Retina (tissue), 1 donor: ENCODE data around the gene CEBPG.

Experiments
- DNase-seq: peaks from one replicate; pipeline ENCODE4 v3.0.0-alpha.2; 2016

CEBPG gene

DNA sequence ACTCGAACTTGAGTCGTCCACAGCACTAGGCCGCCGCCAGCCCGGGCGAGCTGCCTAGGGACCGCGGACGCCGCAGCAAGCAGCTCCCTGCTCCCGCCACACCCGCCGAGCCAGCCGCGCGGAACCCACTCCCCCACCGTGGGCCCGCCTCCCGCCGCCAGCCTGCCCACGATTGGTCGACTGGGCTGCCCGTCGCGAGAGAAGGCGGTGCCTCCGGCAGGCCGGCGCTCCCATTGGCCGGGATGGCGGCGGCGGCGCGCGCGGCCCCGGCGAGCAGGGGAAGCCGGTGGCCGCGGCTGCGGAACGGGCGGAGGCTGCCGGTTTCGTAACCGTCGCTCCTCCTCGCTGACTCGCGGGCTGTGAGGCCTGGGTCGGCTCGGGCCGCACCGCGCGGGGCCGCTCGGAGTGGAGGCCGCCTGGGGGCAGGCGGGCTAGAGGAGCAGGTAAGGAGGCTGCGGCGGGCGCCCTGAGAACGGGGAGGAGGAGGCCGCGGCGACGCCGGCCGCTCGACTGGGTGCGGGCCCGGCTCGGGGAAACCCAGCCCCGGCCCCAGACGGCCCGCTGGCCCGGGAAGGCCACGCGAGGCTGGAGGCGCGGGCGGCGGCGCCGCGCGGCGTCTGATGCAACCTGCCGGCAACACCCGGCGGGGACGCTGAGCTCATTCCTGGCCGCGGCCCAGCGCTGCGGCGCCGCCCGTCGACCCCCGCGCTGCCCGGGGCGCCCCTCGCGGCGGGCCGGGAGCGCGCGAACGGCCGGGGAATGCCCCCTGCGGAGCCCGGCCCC, at the start of gene CEBPG:
CEBPG (plus strand) TSS at position 257 of the 783 bp plus-strand sequence. CDS start 5,531 bp downstream, outside the sequence.
- peak; percentile 96 for DNase-seq

DNA sequence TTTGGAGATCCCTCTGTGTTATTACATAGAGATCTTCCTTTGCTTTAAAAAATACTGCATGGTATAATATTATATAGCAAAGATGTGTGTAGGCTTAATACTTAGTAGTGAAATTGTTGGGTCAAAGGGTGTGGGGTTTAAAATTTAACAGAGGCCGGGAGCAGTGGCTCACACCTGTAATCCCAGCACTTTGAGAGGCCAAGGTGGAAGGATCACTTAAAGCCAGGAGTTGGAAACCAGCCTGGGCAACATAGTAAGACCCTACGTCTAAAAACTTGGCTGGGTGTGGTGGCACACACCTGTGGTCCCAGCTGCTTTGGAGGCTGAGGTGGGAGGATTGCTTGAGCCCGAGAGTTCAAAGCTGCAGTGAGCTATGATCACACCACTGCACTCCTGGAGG, 48.9 kb upstream of the CEBPG start:
- DNase-seq, result no peak

DNA sequence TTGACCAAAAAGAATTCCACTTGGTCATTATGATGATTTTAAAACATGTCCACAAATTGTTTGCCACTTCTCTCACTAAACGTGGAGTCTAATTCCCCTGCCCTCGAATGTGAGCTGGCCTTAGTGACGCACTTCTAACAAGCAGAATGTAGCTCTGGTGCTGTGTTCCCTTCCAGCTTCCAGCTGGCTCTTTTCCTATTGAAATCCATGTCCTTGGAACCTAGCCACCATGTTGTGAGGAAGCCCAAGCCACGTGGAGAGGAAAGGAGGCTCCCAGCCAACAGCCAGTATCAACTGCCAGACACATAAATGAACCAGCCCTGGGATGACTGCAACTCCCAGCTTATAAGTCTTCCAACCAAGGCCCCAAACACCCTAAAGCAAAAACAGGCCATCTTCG, 47.6 kb upstream of the CEBPG start:
- no peak for DNase-seq

DNA sequence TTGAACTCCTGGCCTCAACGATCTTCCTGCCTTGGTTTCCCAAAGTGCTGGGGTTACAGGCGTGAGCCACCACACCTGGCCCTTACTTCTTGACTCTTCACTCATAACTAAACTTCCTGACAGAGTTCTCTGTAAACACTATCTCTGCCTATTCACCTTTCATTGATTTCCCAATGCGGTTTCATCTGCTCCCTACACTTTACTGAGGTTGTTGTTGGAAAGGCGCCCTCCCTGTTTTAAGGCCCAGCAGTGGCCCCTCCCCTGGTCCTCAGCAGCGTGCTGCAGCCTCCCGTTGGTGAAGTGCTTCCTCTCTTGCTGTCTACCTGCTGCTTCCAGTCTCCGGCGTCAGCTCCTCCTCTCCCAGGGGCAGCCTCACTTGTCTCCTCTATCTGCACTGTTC, 44.4 kb upstream of the CEBPG start:
- DNase-seq, result no peak

DNA sequence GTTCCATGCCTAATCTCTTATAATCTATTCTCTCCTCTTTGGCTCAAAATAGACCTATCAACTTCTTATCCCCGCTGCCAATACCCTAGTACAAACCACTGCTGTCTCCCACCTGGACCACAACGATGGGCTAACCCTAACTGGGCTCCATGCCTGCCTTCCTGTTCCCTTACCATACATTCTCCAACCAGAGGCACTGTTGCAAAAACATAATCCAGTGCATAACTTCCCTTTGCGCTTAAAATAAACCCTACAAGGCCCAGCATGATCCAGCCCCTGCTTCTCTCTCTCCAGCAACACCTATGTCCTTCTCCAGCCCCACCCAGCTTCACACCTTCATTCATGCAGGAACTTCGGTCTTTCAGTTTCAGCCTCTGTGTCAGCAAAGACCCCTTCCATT, 43.8 kb upstream of the CEBPG start:
- DNase-seq, result no peak

DNA sequence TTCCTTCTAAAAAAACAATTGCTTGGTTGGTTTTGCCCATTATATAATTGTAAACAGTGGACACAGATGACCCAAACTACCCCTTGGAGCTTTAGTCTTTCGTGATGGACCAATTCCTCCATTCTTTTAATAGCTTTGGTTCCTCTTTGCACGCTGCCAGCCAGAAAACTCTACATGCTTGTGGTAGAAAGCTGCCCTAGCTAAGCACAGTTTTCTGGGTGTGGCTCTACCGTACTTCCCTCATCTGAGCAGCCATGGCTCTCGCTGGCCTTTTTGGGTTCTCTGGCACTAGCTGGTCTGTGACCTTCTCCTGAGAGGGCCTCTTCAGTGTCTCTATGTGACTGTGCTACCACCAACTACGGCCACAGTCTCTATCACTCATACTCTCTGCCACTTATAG, 41.3 kb upstream of the CEBPG start:
- no peak for DNase-seq

DNA sequence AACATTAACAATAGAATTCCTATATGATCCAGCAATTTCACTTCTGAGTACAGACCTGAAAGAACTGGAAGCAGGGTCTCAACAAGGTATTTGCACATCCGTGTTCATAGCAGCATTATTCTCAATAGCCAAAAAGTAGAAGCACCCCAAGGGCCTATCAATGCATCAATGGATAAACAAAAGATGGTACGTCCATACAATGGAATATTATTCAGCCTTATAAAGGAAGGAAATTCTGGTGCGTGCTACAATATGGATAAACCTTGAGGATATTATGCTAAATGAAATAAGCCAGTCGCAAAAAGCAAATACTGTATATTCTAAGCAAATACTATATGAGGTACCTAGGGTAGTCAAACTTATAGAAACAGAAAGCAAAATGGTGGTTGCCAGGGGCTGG, 40.4 kb upstream of the CEBPG start:
- no peak for DNase-seq

DNA sequence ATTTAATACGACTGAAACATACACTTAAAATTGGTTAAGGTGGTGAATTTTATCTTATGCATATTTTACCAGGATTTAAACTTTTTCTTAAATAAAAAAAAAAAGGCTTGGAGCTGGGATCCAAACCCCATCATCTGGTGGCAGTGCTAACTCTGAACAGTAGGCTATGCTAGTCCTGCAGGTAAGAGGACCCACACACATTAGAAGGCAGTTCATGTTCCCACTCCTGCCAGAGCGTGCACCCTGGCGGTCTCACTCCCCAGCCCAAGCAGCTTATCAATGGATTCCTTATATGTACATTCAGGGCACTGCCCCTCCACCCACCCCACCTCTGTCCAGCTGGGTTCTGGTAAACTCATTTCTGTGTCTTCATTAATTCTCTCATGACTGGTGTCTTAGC, 39.9 kb upstream of the CEBPG start:
- DNase-seq, result no peak

DNA sequence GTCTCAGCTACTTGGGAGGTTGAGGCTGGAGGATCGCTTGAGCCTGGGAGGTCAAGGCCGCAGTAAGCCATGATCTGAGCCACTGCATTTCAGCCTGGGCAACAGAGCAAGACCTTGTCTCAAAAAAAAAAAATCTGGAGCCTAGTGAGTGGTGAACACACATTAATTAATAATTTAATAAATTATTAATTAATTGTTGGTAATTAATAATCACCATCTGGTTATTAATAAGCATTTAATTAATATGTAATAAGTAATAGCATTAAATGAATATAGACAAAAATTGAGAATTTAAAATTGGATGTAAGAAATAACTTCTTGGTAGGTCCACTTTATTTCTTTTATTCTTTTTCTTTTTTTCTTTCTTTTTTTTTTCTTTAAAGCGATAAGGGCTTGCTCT, 39.2 kb upstream of the CEBPG start:
- DNase-seq, result no peak

DNA sequence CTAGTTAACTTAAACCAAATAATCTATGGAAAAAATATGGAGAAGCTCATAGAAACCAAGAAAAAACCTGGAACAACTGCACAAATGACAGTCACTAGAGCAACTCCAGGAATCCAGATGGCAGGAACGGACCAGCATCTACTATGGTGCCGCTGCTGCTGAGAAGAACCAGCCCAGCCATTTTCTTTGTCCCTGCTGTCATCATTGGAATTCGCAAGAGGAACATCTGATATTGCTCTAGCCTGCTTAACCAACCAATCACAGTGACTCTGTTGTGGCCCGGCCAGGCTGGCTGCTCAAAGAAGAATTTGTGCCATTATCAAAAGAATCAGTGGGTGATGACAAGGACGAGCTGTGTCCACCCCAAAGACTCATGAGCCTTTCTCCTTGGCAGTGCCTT, 38.1 kb upstream of the CEBPG start:
- no peak for DNase-seq

DNA sequence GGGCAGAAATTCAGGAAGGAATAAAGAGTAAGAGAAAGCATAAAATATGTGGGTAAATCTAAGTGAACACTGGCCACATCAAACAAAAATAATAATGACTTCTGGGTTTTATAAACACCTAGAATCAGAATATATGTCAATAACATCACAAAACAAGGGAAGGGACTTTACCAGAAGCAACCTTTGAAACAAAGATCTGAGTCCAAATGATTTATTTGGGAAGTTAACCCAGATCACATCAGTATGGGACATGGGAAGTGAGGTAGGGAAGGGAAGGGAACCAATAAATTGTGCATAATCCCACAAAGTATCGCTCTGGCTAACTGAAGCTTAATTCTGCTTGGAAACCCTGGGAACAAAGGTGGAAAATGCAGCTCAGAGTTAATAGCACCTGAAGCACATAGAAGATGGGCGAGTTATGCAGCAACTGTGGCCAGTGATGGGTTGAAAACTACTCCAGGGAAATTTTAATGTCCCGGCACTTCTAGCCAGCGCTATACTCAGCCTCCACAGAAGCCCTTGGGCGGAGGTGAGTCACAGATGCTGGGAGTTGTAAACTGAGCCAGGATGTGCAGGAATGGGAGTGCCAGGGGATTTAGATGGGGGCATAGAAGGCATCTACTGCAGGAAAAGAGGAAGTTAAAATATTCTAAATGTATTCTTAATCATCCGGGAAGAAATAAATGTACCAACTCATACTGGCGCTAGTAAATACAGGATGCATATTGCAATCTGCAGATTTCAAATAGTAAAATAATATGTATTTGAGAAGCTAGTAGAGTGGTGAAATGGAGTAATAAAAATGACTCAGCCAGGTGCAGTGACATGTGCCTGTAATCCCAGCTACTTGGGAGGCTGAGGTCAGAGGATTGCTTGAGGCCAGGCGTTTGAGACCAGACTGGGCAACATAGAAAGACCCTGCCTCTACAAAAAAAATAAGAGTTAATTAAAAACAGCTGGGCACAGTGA, 34.2 kb upstream of the CEBPG start:
- DNase-seq, result no peak

DNA sequence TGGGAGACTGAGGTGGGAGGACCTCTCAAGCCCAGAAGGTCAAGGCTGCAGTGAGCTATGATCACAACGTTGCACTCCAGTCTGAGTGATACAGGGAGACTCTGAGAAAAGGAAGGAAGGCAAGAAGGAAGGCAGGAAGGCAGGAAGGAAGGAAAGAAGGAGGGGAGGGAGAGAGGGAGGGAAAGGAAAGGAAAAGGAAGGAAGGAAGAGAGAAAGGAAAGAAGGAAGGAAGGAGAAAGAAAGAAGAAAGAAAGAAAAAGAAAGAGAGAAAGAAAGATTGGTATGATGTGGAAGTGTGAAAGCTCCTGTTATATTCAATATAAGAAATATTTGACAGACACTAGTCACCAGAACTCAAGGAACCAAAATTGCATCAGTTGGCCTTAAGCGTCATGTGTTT, 32.5 kb upstream of the CEBPG start:
- DNase-seq, result no peak

DNA sequence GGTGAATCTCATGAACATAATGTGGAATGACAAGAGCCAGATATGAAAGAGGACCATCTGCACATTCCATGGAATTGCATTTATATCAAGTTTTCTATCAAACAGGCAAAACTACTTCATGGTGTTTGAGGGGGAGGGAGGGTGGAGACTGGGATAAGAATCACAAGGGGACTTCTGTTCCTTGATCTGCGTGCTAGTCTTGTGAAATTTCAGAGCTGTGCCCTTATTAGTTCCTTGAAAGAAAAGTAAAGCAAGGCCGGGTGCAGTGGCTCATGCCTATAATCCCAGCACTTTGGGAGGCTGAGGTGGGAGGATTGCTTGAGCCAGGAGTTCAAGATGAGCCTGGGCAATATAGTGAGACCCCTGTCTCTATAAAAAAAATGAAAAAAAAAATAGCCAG, 30.2 kb upstream of the CEBPG start:
- DNase-seq, result no peak

DNA sequence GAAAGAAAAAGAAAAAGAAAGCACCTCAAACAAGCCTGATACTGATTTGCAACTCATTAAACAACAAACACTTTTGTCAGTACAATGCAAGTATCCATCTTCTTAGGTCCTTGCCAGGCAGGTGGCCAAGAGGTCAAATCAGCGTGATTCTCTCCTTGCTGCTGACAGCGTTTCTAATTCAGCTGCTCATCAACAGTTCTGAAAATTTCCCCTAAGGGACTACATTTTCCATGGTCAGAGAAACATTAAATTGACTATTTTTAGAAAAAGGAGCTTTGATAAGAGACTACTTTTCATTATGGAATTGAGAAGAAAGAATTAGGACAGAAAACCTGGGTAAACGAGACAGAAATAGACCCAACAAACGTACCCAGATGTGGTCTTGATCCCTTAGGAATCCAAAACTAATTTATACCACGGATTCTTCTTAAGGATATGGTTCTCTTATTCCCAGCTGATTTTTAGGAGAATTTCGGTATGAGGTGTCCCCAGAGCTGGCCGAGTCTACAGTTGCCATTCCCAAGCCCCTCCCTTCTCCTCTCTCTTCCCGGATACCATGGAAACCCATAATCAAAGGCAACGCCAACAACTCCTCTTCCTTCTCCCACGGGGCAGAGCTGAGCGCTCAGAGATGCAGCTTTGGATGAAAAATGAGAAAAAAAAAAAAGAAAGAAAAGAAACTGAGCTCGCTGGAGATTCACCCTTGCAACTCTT, 29.5 kb upstream of the CEBPG start:
- peak; percentile 49 for DNase-seq

DNA sequence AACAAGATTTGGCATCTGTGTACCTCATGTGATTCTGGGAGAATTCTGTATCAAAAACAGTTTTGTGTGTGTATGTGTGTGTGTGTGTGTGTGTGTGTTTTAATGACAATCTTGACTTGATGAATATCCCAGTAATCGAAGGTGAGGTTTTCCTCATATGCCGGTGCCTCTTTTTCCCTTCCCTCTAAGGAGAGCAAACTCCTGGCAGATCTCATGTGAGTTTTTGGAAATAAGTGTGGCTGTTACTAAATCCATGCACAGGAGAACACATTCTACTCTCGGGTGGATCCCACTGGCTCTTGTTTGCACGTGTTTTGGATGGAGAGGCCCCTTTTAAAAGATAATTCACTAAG, 29.0 kb upstream of the CEBPG start:
- no peak for DNase-seq

DNA sequence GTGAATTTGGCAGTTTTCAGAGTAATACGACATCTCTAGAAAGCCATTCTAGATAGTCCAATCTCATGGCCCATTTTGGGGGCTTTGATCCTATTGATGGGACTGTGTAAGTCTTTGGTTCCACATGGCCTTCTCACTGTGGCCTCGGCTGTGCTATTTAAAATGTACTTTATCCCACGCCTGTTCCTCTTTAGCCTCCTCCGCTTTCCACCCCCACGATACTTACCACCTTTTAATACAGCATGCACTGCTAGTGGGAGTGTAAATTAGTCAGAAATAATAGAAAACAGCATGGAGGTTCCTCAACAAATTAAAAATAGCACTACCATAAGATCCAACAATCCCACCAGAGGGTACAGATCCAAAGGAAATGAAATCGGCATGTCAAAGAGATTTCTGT, 28.3 kb upstream of the CEBPG start:
- no peak for DNase-seq

DNA sequence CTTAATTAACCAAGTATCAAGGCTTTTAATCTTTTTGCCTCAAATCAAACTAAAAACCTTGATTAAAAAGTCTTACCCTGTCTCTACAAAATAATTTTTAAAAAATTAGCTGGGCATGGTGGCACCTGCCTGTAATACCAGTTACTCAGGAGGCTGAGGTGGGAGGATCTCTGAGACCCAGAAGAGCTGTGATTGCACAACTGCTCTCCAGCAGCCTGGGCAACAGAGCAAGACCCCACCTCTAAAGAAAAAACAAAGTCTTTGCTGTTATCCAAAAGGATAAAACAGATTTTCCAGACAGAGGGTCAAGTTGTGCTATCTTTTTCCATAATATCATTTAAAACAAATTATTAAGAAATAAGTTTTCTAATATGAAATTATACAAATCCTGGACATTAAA, 26.8 kb upstream of the CEBPG start:
- DNase-seq, result no peak

DNA sequence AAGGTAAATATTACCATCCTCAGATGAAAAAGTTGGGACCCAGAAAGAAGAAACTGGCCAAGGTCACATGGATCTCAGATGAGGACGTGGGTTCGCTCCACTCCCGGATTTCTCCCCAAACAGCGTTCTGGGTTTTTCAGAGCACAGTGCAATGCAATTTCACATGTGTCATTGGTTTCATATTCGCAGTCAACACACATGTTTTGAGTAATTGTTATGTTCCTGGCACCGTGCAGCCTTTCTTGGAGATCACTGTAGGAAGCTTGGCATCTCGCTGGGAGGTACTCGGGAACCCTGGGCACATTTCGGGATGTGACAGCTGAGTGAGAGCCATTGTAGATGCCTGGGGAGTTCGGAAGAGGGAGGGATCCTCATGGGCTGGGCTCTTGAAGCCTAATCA, 26.2 kb upstream of the CEBPG start:
- DNase-seq, result no peak

DNA sequence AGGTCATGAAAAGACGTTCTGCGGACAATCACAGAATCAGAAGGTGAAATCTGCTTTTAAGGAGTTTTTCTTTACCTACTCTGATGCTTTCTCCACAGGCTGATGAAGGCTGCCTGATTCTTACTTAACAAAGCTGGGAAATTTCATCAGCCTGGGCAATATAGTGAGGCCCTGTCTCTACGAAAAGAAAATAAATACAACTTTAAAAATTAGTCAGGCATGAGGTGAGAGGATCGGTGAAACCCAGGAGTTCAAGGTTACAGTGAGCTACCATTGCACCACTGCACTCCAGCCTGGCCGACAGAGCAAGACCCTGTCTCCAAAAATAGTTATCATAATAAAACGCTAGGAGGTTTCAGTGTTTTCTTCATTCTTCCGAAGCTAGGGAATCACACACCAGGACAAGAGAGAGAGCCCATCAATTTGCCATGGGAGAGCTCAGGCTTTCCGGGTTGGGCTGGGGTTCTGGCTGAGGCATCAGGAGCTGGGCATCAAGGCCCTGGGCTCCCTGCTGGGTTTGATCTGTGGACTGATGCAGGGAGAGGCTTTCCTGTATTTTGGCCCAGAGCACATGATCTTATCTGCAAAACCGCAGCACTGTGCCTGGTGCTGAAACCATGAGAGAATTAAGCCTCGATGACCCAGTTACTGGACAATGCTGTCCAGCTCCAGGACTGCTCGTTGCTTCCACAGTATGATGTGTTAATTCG, 25.1 kb upstream of the CEBPG start:
- peak; percentile 29 for DNase-seq

DNA sequence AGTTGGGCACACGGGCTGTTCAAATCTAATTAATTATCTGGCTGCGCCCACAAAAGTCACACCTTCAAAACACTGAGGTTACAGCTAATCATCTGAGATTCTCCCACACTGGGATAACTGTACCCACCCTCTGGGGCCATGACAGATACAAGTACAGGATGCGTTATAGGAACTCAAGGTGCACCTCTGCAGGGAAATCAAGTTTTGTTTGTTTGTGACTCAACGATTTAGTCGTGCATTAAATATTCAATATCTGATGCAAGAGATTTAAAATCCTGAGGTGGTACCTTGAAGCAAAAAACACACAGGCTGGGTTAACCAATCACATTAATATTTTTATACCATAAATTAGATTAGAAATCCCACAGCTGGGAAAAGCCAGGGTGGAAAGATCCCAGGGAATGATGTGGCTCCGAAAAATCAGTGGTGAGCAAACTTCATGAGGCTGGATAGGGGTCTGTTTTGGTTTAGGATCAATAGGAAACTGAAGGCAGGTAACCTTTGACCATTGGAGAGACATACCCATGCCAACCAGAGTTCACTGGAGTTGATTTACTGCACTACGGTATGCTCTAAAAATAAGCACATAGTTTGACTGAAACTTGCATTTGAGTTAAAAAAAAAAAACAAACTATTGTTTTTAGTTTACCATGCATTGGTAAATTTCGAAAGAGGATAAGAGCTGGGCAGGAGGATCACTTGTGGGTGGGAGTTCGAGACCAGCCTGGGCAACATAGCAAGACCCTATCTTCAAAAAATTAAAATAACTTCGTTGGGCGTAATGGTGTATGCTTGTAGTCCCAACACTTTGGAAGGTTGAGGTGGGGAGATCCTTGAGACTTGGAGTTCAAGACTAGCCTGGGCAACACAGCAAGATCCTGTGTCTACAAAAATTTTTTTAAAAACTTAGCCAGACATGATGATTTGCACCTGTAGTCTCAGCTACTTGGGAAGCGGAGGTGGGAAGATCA, 23.9 kb upstream of the CEBPG start:
- no peak for DNase-seq

DNA sequence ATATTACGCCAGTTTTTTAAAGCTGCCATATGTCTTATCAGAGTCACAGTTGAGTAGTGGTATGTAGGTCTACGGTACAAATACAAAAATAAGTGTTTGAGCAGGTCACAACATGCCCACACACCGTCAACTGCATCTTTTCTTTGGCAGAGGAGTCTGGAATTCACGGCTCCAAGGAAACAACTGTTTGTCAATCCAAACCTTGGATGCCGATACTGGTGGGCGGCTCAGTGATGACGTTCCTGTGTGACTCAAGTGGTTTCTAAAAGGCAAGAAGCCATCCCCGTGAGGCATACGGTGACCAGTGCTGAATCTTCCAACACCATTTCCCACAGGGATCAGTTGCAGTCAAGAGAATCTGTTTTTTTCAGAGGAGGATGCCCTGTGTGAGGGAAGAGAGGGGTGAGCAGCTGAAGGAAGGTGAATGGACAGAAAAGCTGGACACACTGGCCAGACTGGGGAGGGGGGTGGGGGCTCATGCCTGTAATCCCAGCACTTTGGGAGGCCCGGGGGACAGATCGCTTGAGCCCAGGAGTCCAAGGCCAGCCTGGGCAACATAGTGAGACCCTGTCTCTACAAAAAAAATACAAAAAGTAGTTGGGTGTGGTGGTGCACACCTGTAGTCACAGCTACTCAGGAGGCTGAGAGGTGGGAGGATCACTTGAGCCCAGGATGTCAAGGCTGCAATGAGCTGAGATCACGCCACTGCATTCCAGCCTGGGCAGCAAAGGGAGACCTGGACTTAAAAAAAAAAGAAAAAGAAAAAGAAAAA, 22.8 kb upstream of the CEBPG start:
- no peak for DNase-seq
